Amniotic epithelial cell (primary cell): ENCODE results near the gene CTAGE1.
"Not testable (repeated sequence)": the region's sequence is repeated elsewhere in the genome, so short reads cannot be mapped to it uniquely, and the experiment has no call there.

Experiments used
- DNase-seq: peaks from one replicate; pipeline ENCODE4 v3.0.0-alpha.2; 2010; ENCODE audit warnings: low read depth

The CTAGE1 gene

GRCh38 chr18:22417496-22418188, at the start of gene CTAGE1:
TSS of gene CTAGE1 (minus strand) at chr18:22417915. CDS start at chr18:22417811, 104 bp downstream.
- DNase-seq: peak; percentile 24

- peak; percentile 63 for DNase-seq
Observed at GRCh38 chr18:22466608-22467395, 49.1 kb upstream of the CTAGE1 start.

- peak; percentile 91 for DNase-seq
Observed at GRCh38 chr18:22465859-22466457, 48.2 kb upstream of the CTAGE1 start.

- DNase-seq: no peak
Observed at GRCh38 chr18:22463076-22463475, 45.4 kb upstream of the CTAGE1 start.

GRCh38 chr18:22459491-22459890, 41.8 kb upstream of the CTAGE1 start:
- no peak for DNase-seq

GRCh38 chr18:22457524-22457923, 39.8 kb upstream of the CTAGE1 start:
- no peak for DNase-seq

- no peak for DNase-seq
Observed at GRCh38 chr18:22456547-22456946, 38.8 kb upstream of the CTAGE1 start.

- no peak for DNase-seq
Observed at GRCh38 chr18:22456116-22456480, 38.4 kb upstream of the CTAGE1 start.

GRCh38 chr18:22455425-22456115, 37.9 kb upstream of the CTAGE1 start:
- DNase-seq: no peak

- DNase-seq: peak; percentile 49
Observed at GRCh38 chr18:22453315-22453714, 35.6 kb upstream of the CTAGE1 start.

GRCh38 chr18:22452226-22452668, 34.5 kb upstream of the CTAGE1 start:
- DNase-seq: no peak

GRCh38 chr18:22451796-22452195, 34.1 kb upstream of the CTAGE1 start:
- no peak for DNase-seq

GRCh38 chr18:22450766-22451165, 33.1 kb upstream of the CTAGE1 start:
- DNase-seq: not testable (repeated sequence)

GRCh38 chr18:22450318-22450717, 32.6 kb upstream of the CTAGE1 start:
- DNase-seq: not testable (repeated sequence)

- DNase-seq: not testable (repeated sequence)
Observed at GRCh38 chr18:22449753-22450152, 32.0 kb upstream of the CTAGE1 start.

GRCh38 chr18:22448238-22448637, 30.5 kb upstream of the CTAGE1 start:
- no peak for DNase-seq

GRCh38 chr18:22447792-22448191, 30.1 kb upstream of the CTAGE1 start:
- DNase-seq: peak; percentile 82

- no peak for DNase-seq
Observed at GRCh38 chr18:22446911-22447310, 29.2 kb upstream of the CTAGE1 start.

GRCh38 chr18:22446325-22446724, 28.6 kb upstream of the CTAGE1 start:
- DNase-seq: no peak

- no peak for DNase-seq
Observed at GRCh38 chr18:22441638-22442037, 23.9 kb upstream of the CTAGE1 start.

- no peak for DNase-seq
Observed at GRCh38 chr18:22439447-22439846, 21.7 kb upstream of the CTAGE1 start.

GRCh38 chr18:22436136-22436535, 18.4 kb upstream of the CTAGE1 start:
- DNase-seq: peak; percentile 47
